Fibroblast of the aortic adventitia (primary cell): ENCODE results near the gene SPTBN4. TPM values are rescaled to one million over a fixed set of nuclear protein-coding genes. Genes with fewer than 3 reads are reported as not detected.

Source experiments
- DNase-seq: peaks from one replicate; pipeline ENCODE4 v3.0.0-alpha.2; 2010; ENCODE audit warnings: low read depth
- H3K4me3 ChIP-seq: 2 replicates; pipeline ENCODE4 v1.5.1; 2011; ENCODE audit warnings: low read depth, mild to moderate bottlenecking, control low read depth, low read length, moderate library complexity
- total RNA-seq: library from RNA; depleted of rRNA; stranded (reverse); fragments of >200 nt; gene quantifications from 2 replicates; pipeline ENCODE4 v1.2.3, GENCODE V29; 2012; ENCODE audit warnings: low replicate concordance
- TF ChIP-seq, protein P1 (sequence below): IDR thresholded peaks from 2 replicates; pipeline ENCODE4 v1.5.1; 2011; ENCODE audit warnings: mild to moderate bottlenecking, low read length, control low read depth, inconsistent platforms; ENCODE audit not compliant: insufficient read depth

Gene SPTBN4
- total RNA-seq, 1 donor: 3.5 TPM

DNA sequence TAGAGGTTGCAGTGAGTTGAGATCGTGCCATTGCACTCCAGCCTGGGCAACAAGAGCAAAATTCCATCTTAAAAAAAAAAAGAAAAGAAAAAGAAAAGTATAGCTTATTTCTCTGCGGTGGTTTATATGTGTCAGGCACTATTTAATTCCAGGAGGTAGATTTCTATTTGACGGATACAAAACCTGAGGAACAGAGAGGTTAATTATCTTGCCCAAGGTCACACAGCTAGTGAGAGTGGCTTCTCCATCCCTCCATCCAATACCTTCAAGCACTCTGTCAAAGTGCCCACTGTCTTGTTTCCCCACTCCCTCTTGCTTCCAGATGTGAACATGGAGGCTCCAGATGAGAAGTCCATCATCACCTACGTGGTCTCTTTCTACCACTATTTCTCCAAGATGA is 34.8 kb downstream of the SPTBN4 start:
- no peak overlapping the region for H3K4me3 ChIP-seq
- TF ChIP-seq, protein P1, sequence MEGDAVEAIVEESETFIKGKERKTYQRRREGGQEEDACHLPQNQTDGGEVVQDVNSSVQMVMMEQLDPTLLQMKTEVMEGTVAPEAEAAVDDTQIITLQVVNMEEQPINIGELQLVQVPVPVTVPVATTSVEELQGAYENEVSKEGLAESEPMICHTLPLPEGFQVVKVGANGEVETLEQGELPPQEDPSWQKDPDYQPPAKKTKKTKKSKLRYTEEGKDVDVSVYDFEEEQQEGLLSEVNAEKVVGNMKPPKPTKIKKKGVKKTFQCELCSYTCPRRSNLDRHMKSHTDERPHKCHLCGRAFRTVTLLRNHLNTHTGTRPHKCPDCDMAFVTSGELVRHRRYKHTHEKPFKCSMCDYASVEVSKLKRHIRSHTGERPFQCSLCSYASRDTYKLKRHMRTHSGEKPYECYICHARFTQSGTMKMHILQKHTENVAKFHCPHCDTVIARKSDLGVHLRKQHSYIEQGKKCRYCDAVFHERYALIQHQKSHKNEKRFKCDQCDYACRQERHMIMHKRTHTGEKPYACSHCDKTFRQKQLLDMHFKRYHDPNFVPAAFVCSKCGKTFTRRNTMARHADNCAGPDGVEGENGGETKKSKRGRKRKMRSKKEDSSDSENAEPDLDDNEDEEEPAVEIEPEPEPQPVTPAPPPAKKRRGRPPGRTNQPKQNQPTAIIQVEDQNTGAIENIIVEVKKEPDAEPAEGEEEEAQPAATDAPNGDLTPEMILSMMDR: no peak
- no peak for DNase-seq

GRCh38 chr19:40502081-40502480 is 35.3 kb downstream of the SPTBN4 start:
- H3K4me3 ChIP-seq: no peak overlapping the region
- DNase-seq: no peak
- TF ChIP-seq, protein P1: no peak

- no peak for DNase-seq
- no peak overlapping the region for H3K4me3 ChIP-seq
- TF ChIP-seq, protein P1: no peak
These were observed 36.0 kb downstream of the SPTBN4 start for GRCh38 chr19:40502647-40503319.

DNA sequence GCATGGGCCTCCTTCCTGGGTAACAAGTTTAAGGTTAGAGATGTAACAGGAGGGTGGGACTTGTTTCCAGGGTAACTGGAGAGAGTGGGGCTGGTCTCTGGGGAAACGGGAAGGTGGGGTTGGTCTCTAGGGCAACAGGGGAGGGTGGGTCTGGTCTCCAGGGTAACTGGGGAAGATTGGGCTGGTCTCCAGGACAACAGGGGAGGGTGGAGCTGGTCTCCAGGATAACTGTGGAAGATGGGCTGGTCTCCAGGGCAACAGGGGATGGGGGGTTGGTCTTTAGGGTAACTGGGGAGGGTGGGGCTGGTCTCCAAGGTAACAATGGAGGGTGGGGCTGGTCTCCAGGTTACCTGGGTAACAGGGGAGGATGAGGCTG is 36.5 kb downstream of the SPTBN4 start:
- TF ChIP-seq, protein P1: no peak
- H3K4me3 ChIP-seq: no peak overlapping the region
- no peak for DNase-seq

DNA sequence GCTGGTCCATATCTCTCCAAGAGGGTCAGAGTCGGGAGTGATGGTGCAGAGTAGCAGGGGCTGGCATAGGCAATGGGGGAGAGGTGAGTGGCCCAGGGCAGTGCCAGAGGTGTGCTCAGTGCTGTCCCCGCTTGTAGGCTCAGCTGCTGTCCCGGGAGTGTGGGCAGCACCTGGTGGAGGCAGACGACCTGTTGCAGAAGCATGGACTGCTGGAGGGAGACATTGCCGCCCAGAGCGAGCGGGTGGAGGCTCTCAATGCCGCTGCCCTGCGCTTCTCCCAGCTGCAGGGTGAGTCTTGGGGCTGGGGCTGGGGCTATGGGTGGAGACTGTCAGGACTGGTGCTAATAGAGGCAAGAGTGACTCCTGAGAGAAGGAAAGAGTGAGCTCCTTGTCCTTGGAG is 39.3 kb downstream of the SPTBN4 start:
- TF ChIP-seq, protein P1: no peak
- H3K4me3 ChIP-seq: no peak overlapping the region
- DNase-seq: no peak

DNA sequence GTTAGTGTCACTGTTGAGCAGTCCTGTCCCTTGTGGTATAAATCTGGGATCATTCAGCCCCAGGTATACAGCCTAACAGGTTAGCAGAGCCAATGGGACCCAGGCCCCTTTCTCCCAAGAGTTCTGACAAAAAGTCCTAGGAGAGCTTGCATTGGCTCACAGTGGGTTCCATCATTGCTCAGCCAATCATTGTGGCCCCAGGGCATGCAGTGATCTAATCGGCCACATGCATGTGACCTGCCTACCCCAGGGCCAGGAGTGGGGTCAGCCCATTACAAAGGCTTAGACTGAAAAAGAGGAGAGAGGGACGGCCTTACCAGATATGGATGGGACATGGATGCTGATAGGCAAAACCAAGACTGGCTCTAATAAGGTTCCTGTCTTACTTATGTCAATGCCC is 41.1 kb downstream of the SPTBN4 start:
- no peak for DNase-seq
- H3K4me3 ChIP-seq: no peak overlapping the region
- TF ChIP-seq, protein P1: no peak

GRCh38 chr19:40508739-40509260 is 42.0 kb downstream of the SPTBN4 start:
- TF ChIP-seq, protein P1: no peak
- H3K4me3 ChIP-seq: no peak overlapping the region
- no peak for DNase-seq
